Stimulated activated CD4-positive, alpha-beta T cell treated with anti-CD3 and anti-CD28 coated beads, Interleukin-15, amount 100 ng/mL, for 1 hour (primary cell): ENCODE measurements around the gene TMEM250.

Source experiments
- DNase-seq, 2 donors: peaks; one replicate each; pipeline ENCODE4 v3.0.0-alpha.2; 2020; ENCODE audit warnings: low read depth in 1 of 2, low spot score in 1 of 2

The TMEM250 gene

DNA sequence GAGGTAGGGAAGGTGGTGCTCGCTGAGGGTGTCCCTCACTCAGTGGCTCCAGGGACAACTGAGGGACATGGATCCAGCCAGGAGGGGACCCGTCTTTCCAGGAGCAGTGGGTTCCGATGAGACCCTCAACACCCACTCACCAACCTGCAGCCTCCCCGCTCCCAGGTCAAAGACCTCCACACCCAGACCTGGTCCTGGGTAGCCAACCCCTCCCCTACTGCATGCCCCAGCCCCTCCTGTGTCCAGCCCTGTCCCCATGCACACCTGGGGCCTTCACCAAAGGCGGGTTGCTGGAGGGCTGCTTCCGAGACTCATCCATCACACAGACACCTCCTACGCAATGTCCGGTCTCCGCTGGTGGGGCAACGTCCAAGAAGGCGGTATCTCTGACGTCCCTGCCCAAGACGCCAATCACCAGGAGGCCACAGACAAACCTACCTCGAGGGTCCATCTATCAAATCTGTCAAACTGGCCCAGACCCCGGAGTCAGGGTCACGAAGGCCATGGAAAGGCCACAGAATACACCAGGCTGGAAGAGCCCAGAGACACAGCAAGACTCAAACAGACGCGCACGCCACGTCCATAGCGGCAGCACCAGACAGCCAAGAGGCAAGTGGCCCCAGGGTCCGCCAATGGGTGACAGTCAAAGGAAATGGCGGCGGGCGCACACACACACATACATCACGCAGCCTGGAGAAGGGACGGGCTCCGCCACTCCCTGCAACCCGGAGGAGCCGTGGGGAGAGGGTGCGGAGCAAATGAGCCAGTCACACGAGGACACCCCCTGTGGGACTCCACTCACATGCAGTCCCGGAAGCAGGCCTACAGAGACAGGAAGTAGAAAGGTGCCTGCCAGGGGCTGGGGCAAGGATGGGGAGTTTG lies 34.4 kb downstream of the TMEM250 start:
- DNase-seq, result no peak

- no peak for DNase-seq
Observed at GRCh38 chr9:136083558-136084062, 35.1 kb downstream of the TMEM250 start.

DNA sequence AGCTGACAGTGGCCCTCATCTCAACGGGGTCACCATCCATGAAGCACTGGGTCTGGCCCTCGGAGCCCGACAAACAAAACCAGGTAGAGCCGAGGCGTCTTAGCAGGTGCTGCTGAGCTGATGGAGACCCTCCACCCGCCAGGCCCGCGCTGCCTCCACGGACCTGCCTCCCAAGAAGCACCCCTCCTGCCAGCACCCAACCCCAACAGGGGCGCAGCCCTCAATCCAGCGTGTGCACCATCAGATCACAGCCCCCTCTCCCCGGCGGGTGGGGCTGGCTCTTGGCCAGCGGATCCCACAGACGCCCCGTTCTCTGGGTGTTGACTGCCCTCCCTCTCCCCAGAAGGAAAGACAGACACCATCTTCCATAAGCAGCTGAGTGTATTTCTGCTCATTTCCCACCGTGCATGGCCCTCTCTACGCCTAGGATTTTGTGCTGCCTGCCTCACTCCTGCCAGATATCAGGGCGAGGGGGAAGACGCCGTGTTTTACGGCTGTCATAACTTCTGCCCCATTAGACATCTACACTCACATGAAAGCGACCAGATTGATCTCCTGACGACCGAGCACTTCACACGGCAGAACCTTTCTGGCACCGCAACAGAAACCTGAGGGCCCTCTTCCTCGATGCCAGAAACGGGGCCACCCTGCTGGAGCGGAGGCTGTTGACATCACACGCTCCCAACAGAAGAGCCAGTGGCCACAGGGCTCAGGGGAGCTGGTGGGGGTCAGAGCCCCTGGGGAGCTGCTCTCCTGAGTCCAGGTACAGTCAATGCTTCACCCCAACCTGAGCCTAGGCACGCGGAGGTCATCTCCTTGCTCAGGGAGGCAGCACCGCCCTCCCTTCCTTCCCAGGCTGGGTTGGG lies 35.9 kb downstream of the TMEM250 start:
- DNase-seq, result no peak

DNA sequence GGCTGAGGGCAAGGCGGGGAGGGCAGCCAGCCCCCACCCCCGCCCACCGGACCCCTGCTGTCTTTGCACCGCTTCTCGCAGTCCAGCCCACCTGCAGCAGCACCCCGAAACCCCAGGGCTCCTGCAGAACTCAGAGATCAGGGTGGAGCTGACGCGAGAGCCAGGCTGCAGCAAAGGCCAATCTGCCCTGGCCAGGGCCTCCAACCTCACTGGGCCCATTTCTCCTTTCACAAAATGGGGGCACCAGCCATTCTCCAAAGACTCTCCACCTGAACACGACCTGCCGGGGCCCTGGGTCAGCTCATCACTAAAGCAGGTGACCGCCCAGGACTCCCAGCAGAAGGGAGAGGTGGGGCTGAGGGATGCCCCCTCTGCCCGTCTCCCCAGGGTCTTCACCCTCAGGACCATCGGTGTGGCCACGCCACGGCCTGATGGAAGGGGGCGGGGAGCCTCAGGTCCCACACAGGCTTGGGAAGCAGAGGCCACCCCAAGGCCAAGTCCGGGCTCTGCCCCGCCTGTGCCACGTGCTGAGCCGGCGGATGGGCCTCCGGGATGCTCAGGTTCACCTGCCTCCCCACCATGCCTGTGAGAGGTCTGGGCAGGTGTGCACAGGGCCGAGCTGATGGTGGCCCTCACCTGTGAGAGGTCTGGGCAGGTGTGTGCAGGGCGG lies 36.7 kb downstream of the TMEM250 start:
- no peak for DNase-seq

DNA sequence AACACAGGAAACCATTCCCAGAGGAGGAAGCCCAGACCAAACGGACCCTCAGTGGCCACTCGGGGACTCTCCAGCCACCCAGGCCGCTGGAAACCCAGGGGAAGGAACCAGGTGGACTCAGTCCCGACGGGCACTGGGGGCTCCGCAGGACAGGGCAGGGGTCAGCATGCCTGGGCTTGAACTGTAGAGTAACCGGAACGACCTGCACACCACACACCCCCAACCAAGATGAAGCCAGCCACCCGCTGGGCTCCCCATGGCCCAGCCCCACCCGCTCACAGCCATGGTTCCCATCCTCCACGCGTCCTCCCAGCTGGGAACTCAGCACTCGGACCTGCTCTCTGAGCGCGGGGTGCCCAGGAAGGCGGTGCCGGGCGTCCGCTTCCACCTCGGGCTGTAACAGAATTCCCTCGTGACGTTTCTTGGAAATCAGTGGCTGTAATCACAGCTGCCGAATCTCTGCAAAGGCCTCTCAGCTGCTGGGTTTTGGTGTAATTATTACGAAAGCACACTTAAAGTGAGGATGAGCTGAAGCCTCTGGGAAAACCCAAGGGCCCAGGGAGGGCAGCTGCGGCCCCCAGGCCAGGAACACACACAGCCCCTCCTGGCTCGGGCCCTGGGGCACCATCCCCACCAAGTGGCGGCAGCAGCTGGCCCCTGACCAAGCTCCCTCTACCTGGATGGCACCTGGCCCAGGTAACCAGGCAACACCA lies 37.4 kb downstream of the TMEM250 start:
- DNase-seq, result no peak

- DNase-seq, result no peak
Observed at GRCh38 chr9:136080716-136081112, 38.0 kb downstream of the TMEM250 start.

- no peak for DNase-seq
Observed at GRCh38 chr9:136079916-136080246, 38.8 kb downstream of the TMEM250 start.

- DNase-seq, result no peak
Observed at GRCh38 chr9:136079211-136079915, 39.3 kb downstream of the TMEM250 start.

GRCh38 chr9:136078498-136079011 lies 40.1 kb downstream of the TMEM250 start:
- DNase-seq, result no peak

DNA sequence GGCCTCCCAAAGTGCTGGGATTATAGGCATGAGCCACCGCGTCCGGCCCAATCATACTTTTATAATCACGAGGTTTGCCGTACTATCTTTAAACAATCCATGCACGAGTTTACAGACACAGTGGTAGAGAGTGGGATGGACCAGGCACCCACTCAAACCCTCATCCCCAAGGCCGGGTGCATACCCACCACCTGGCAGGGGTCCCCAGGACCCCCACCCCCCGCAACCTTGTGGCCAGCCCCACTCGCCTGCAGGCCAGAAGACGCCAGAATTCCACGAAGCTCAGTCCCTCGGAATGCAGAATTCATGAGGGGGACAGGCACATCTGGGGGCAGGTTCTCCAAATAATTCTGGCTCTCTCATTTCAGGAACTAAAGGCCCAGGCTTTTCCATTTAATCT lies 40.7 kb downstream of the TMEM250 start:
- DNase-seq, result no peak

DNA sequence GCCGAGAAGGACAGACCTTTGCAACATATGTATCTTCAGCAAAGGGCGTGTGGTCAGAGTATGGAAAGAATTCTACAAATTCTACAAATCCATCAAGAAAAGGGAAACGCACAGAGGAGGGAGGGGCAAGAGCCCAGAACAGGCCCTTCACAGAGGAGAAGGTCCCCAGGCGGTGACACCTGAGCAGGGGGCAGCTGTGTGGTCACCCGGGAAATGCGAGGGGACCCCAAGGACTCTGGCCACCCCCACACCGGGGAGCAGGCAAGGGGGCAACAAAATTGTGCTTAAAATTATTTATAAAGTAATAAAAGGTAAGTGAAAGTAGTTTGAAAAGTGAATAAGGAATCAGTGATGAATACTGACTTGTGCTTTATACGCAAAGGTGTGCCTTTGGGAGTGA lies 41.2 kb downstream of the TMEM250 start:
- DNase-seq, result no peak

GRCh38 chr9:136075881-136076678 lies 42.6 kb downstream of the TMEM250 start:
- no peak for DNase-seq

DNA sequence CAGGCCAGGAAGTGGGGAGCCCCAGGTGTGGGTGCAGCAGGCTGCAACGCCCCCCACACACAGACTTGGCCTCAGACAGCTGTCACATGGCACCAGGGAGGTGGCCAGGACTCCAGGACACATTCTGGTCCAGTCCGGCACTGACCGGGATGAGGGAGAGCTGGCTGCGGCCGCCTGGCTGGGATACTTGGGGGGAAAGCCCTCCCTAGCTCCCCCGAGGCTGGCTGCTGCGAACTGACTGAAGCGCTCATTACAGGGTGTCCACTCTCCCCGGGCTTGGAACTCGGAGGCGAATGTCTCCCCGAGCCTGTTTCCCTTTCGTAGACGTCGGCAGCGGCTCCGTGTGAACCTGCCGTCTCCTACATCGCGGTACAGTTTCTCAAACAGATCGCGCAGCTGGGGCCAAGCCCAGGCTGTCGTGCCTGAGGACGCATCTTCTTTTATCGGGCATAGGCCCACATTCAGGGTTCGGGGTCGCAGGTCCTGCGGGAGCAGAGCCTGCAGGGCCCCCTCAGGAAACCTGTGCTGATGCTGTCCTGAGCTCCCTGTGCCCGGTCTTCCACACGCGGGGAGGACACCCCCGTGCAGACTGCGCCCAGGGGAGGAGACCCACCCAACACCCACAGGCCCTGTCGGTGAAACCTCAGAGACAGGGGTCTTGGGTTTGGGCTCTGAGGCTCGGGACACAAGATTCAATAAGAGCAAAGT lies 43.4 kb downstream of the TMEM250 start:
- DNase-seq, result no peak

DNA sequence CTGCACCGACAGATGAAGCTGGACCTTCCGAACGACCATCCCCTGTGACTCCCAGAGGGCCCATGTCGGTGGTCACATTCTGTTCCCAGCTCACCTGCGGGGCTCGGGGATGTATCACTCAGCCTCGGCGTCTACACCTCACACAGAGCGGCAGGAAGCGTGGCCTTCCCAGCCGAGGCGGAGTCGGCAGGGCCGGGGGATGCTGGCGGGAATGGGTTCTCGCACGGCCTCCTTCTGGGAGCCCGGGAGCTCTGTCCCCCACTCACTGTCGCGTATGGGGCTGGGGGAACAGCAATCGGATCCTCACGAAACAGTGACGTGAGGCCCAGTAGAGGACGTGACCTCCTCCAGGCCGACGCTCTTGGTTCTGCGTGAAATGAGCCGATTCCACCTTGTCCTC lies 44.0 kb downstream of the TMEM250 start:
- no peak for DNase-seq
